DOHH2 (cell line): Measurements from ENCODE around the gene HOXB3.

Experiments used
- H3F3A ChIP-seq: fragments of 200-600 bp; sonication (generic), shearing (Covaris generic); 2 replicates; pipeline ENCODE4 v1.6.0; 2016; ENCODE audit warnings: antibody characterized with exemption, mild to moderate bottlenecking; ENCODE audit not compliant: control insufficient read depth, insufficient read depth
- H3K27ac ChIP-seq: fragments of 200-600 bp; sonication (generic); 2 replicates; pipeline ENCODE4 v1.5.1; 2014; ENCODE audit warnings: low read depth, mild to moderate bottlenecking, low read length, moderate library complexity
- H3K27me3 ChIP-seq: fragments of 200-600 bp; sonication (generic); 2 replicates; pipeline ENCODE4 v1.6.1; 2014; ENCODE audit warnings: mild to moderate bottlenecking, low read length, mixed read lengths; ENCODE audit not compliant: control insufficient read depth
- H3K36me3 ChIP-seq: fragments of 200-600 bp; sonication (generic); 2 replicates; pipeline ENCODE4 v1.6.1; 2014; ENCODE audit warnings: mild to moderate bottlenecking, low read length, moderate library complexity, mixed read lengths; ENCODE audit not compliant: control insufficient read depth
- H3K4me1 ChIP-seq: fragments of 200-600 bp; sonication (generic); 2 replicates; pipeline ENCODE4 v1.6.1; 2014; ENCODE audit warnings: mild to moderate bottlenecking, low read length, mixed read lengths; ENCODE audit not compliant: control insufficient read depth
- H3K4me2 ChIP-seq: fragments of 200-600 bp; sonication (generic); 2 replicates; pipeline ENCODE4 v1.6.0; 2014; ENCODE audit warnings: mild to moderate bottlenecking, low read length, moderate library complexity
- H3K4me3 ChIP-seq: fragments of 200-600 bp; sonication (generic); 2 replicates; pipeline ENCODE4 v1.5.1; 2014; ENCODE audit warnings: mild to moderate bottlenecking, low read length, mixed read lengths
- H3K79me2 ChIP-seq: fragments of 200-600 bp; sonication (generic); 2 replicates; pipeline ENCODE4 v1.6.1; 2014; ENCODE audit warnings: mild to moderate bottlenecking, low read length, mixed read lengths; ENCODE audit not compliant: control insufficient read depth
- H3K9me2 ChIP-seq: fragments of 200-600 bp; sonication (generic); replicated peaks from 2 replicates; pipeline ENCODE4 v1.6.1; 2014; ENCODE audit warnings: mild to moderate bottlenecking, low read length, mixed read lengths; ENCODE audit not compliant: control insufficient read depth
- H3K9me3 ChIP-seq: fragments of 200-600 bp; sonication (generic); 2 replicates; pipeline ENCODE4 v1.6.1; 2014; ENCODE audit warnings: antibody characterized with exemption, low read length, mixed read lengths; ENCODE audit not compliant: control insufficient read depth, insufficient read depth
- H4K20me1 ChIP-seq: fragments of 200-600 bp; sonication (generic); 2 replicates; pipeline ENCODE4 v1.6.0; 2014; ENCODE audit warnings: low read depth, mild to moderate bottlenecking, antibody characterized with exemption, low read length, moderate library complexity; ENCODE audit not compliant: control insufficient read depth, insufficient read depth
- CTCF ChIP-seq: fragments of 200-600 bp; sonication (generic); IDR thresholded peaks from one replicate; pipeline ENCODE4 v1.5.1; 2014; ENCODE audit warnings: antibody characterized with exemption, mild to moderate bottlenecking, low read depth, low read length; ENCODE audit not compliant: poor library complexity, severe bottlenecking
- EZH2phosphoT487 ChIP-seq: fragments of 200-600 bp; sonication (generic); IDR thresholded peaks from 2 replicates; pipeline ENCODE4 v1.6.1; 2017; ENCODE audit warnings: borderline replicate concordance, mild to moderate bottlenecking, antibody characterized with exemption, low read length, moderate library complexity, mixed read lengths

Gene HOXB3

GRCh38 chr17:48593126-48593829 is 3.2 kb upstream of the HOXB3 start, which contains the start of gene HOXB5:
TSS of gene HOXB5 (minus strand) at chr17:48593779. CDS start at chr17:48593682, 97 bp downstream.
- Histone ChIP-seq H3K4me3 (no peak within 1 kb of the TSS), H3K9me3 (no peaks in the 10 kb centered on the region), H3K36me3 (no peaks in the 10 kb centered on the region), H3K79me2 (no peaks in the 10 kb centered on the region), H3K9me2 (no peaks in the 10 kb centered on the region), H4K20me1 (peaks cover 3% of the 10 kb centered on the region; the same call in 1 of the 2 replicates), H3K27ac (no peak within 1 kb of the TSS), H3F3A (no peaks in the 10 kb centered on the region), H3K27me3 (peaks cover 73% of the 10 kb centered on the region), H3K4me2 (no peak within 1 kb of the TSS), H3K4me1 (peaks cover 4% of the 10 kb centered on the region; the same call in 1 of the 2 replicates)
- TF ChIP-seq CTCF, result no peak
- peak; percentile 50; the same call in 1 of the 2 replicates for TF ChIP-seq EZH2phosphoT487

GRCh38 chr17:48592577-48592976 is 2.5 kb upstream of the HOXB3 start:
- Histone ChIP-seq H3K27me3 (peaks cover 73% of the 10 kb centered on the region), H3K27ac (no peak overlapping the region), H3K9me2 (no peaks in the 10 kb centered on the region), H3K4me2 (no peak overlapping the region), H3K4me1 (peaks cover 3% of the 10 kb centered on the region; the same call in 1 of the 2 replicates), H3K36me3 (no peaks in the 10 kb centered on the region), H4K20me1 (peaks cover 3% of the 10 kb centered on the region; the same call in 1 of the 2 replicates), H3K4me3 (no peak overlapping the region), H3K9me3 (no peaks in the 10 kb centered on the region), H3F3A (no peaks in the 10 kb centered on the region), H3K79me2 (no peaks in the 10 kb centered on the region)
- TF ChIP-seq CTCF (no peak), EZH2phosphoT487 (no peak)

GRCh38 chr17:48592057-48592514 is 2.0 kb upstream of the HOXB3 start:
- Histone ChIP-seq H3K4me3 (no peak overlapping the region), H3K27ac (no peak overlapping the region), H3K4me1 (no peaks in the 10 kb centered on the region), H3K4me2 (no peak overlapping the region), H4K20me1 (peaks cover 1% of the 10 kb centered on the region; the same call in 1 of the 2 replicates), H3F3A (no peaks in the 10 kb centered on the region), H3K79me2 (no peaks in the 10 kb centered on the region), H3K9me2 (no peaks in the 10 kb centered on the region), H3K9me3 (no peaks in the 10 kb centered on the region), H3K27me3 (peaks cover 73% of the 10 kb centered on the region), H3K36me3 (no peaks in the 10 kb centered on the region)
- TF ChIP-seq EZH2phosphoT487 (no peak), CTCF (no peak)
